Measurements from ENCODE around the gene SMARCC2.

The SMARCC2 gene

GRCh38 chr12:56189918-56190694, 823 bp upstream of the SMARCC2 start:
- ChIA-PET CTCF (interaction anchor here (0.7 to 7.4 kb wide), 60 partner anchors 9 to 451 kb away, joined by 3 to 311 read pairs (median 6); partner anchors contain the start of genes ANKRD52, CNPY2, CS and ESYT1), POLR2A (interaction anchor here (0.8 to 3.2 kb wide), 10 partner anchors 9 to 159 kb away, joined by 3 to 32 read pairs (median 7); partner anchors contain the start of genes COQ10A, ESYT1, MYL6 and RNF41)
- peak overlapping the region; percentile 82 for H3K4me3 ChIP-seq (ENCODE audit: low read depth, low read length)
- TF ChIP-seq, protein P1, sequence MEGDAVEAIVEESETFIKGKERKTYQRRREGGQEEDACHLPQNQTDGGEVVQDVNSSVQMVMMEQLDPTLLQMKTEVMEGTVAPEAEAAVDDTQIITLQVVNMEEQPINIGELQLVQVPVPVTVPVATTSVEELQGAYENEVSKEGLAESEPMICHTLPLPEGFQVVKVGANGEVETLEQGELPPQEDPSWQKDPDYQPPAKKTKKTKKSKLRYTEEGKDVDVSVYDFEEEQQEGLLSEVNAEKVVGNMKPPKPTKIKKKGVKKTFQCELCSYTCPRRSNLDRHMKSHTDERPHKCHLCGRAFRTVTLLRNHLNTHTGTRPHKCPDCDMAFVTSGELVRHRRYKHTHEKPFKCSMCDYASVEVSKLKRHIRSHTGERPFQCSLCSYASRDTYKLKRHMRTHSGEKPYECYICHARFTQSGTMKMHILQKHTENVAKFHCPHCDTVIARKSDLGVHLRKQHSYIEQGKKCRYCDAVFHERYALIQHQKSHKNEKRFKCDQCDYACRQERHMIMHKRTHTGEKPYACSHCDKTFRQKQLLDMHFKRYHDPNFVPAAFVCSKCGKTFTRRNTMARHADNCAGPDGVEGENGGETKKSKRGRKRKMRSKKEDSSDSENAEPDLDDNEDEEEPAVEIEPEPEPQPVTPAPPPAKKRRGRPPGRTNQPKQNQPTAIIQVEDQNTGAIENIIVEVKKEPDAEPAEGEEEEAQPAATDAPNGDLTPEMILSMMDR (IDR thresholded peaks at IDR 0.05; ENCODE audit: insufficient read depth, low read length, missing control alignments) = no peak
- DNase-seq (ENCODE audit: low read depth, low spot score) = no peak

- H3K4me3 ChIP-seq (ENCODE audit: low read depth, low read length) = peak overlapping the region; percentile 76
- DNase-seq (ENCODE audit: low read depth, low spot score) = no peak
- POLR2A ChIA-PET = interaction anchor here (0.9 to 3.2 kb wide), 8 partner anchors 8 to 71 kb away, joined by 3 to 27 read pairs (median 8); partner anchors contain the start of genes ESYT1, MYL6, RPL41 and ZC3H10
- CTCF ChIA-PET = interaction anchor here (0.9 to 7.4 kb wide), 38 partner anchors 8 to 459 kb away, joined by 3 to 311 read pairs (median 12); partner anchors contain the start of genes ANKRD52, CNPY2, ESYT1 and MYL6
- TF ChIP-seq, protein P1 (IDR thresholded peaks at IDR 0.05; ENCODE audit: insufficient read depth, low read length, missing control alignments) = no peak
Observed at GRCh38 chr12:56188778-56189098, 545 bp downstream of the SMARCC2 start.

DNA sequence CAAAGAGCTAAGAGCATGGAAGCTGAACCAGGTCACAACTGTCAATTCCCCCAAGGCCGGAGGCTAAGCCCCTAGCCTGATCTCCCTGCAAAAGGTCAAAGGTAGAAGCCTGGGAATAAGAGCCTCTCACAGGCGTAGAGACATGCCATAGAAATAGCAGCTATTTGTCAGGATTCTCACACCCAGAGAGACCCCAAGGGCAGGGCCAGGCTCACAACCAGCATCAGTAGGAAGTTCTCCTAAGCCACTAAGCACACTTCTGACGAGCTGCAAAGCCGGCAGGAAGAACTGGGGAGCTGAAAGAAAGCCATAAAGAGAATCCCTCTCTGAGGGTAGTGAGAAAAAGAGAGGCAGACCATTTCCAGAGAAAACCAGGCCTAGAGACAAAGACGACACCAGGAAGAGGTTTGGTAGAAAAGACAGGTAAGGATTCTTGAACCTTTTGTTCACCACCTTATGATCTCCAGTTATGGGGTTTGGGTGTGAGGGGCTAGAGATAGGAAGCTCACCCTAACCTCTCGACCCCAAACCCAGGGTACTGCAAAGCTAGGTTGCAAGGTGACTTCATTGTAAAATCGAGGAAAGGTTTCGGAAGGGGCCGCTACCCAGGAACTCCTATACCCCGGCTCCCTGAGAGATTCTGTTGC, 1.0 kb downstream of the SMARCC2 start:
- CTCF ChIA-PET = interaction anchor here (0.9 to 7.4 kb wide), 21 partner anchors 7 to 459 kb away, joined by 3 to 311 read pairs (median 12); partner anchors contain the start of genes ANKRD52, ESYT1, MYL6 and RNF41
- TF ChIP-seq, protein P1 (IDR thresholded peaks at IDR 0.05; ENCODE audit: insufficient read depth, low read length, missing control alignments) = no peak
- no peak for DNase-seq (ENCODE audit: low read depth, low spot score)
- POLR2A ChIA-PET = interaction anchor here (0.8 to 3.2 kb wide), 6 partner anchors 9 to 70 kb away, joined by 3 to 27 read pairs (median 7); partner anchors contain the start of genes ESYT1, RPL41 and ZC3H10
- peak overlapping the region; percentile 76 for H3K4me3 ChIP-seq (ENCODE audit: low read depth, low read length)

DNA sequence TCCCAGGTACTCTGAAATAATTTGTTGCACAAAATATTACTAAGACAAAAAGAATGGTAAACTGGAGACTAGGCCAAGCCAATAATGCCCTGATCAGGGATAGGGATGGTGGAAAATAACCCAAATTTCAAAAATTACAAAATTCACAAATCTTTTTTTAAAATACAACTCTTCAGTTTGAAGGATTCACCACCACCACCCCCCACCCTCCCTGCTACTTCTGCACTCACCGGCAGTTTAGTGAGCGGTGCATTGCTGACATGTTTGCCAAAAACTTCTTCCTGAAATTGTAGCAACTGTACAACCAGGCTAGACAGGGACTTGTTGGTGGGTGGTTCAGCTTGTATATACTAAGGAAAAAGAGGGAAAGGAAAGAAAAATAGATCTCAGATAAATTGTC, 2.3 kb downstream of the SMARCC2 start:
- ChIA-PET POLR2A (interaction anchor here (1.0 to 3.2 kb wide), 2 partner anchors 34 to 59 kb away, joined by 3 to 27 read pairs; partner anchors contain the start of gene ESYT1), CTCF (interaction anchor here (1.0 to 7.4 kb wide), 8 partner anchors 11 to 448 kb away, joined by 3 to 311 read pairs (median 66); partner anchors contain the start of genes ESYT1, RNF41 and ZC3H10)
- DNase-seq (ENCODE audit: low read depth, low spot score) = no peak
- no peak overlapping the region; the same call in 1 of the 2 replicates for H3K4me3 ChIP-seq (ENCODE audit: low read depth, low read length)
- TF ChIP-seq, protein P1 (IDR thresholded peaks at IDR 0.05; ENCODE audit: insufficient read depth, low read length, missing control alignments) = no peak

DNA sequence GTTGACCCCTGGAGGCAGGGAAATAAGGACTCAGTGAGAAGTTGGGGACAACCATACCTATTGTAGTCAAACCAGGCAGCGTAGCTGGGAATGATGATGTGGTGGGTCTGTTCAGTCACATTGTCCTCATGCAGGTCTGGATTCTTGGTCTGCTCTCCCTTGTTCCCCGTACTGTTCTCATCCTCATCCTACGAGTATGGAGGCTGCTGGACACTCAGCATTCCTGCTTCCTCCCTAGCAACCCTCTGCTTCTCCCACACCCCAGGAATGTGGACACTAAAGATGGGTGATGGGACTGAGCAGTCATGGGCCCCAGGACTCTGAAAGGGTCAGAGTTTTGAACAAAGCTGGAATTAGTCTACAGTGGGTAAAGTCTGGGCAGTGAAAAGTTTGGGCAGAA, 10.9 kb downstream of the SMARCC2 start:
- no peak for DNase-seq (ENCODE audit: low read depth, low spot score)
- no peak overlapping the region for H3K4me3 ChIP-seq (ENCODE audit: low read depth, low read length)
- POLR2A ChIA-PET = no interaction called here
- TF ChIP-seq, protein P1 (IDR thresholded peaks at IDR 0.05; ENCODE audit: insufficient read depth, low read length, missing control alignments) = no peak
- CTCF ChIA-PET = interaction anchor here (1.2 to 7.9 kb wide), 4 partner anchors 10 to 52 kb away, joined by 3 to 83 read pairs (median 4); partner anchors contain the start of gene SMARCC2
